Kidney (tissue), 14 donors: ENCODE measurements around the gene MACROD2. TPM values are rescaled to one million over a fixed set of nuclear protein-coding genes. Genes with fewer than 3 reads are reported as not detected.

Experiments used
- DNase-seq, 5 donors: peaks; one replicate each; pipeline ENCODE4 v3.0.0-alpha.2; 2013 to 2020
- FAIRE-seq: peaks from 2 replicates; lab custom pipeline; 2012; peaks lifted over from hg19 to GRCh38; lab: Jason Lieb, UNC
- H3K27ac ChIP-seq, 2 donors: one replicate each; pipeline ENCODE4 v1.7.0; 2013; ENCODE audit warnings: low read depth in 2 of 2, low read length in 2 of 2, inconsistent platforms in 1 of 2
- H3K27me3 ChIP-seq: one replicate; pipeline ENCODE4 v1.7.1; 2013; ENCODE audit warnings: low read length, inconsistent platforms; ENCODE audit not compliant: control insufficient read depth, insufficient read depth
- H3K36me3 ChIP-seq, 3 donors: one replicate each; pipeline versions ENCODE4 v1.7.0 to v1.7.1; 2013; ENCODE audit warnings: low read length in 3 of 3, control low read depth in 1 of 3, inconsistent platforms in 1 of 3; ENCODE audit not compliant: insufficient read depth in 3 of 3, control insufficient read depth in 2 of 3
- H3K4me1 ChIP-seq, 3 donors: one replicate each; pipeline versions ENCODE4 v1.7.0 to v1.7.1; 2013; ENCODE audit warnings: low read length in 3 of 3, inconsistent platforms in 1 of 3, low read depth in 1 of 3; ENCODE audit not compliant: control insufficient read depth in 2 of 3, insufficient read depth in 2 of 3
- H3K4me3 ChIP-seq, 3 donors: one replicate each; pipeline versions ENCODE4 v1.7.0 to v1.8.1; 2013; ENCODE audit warnings: low read length in 3 of 3, control low read depth in 1 of 3, inconsistent platforms in 1 of 3
- H3K9ac ChIP-seq, 3 donors: one replicate each; pipeline versions ENCODE4 v1.7.0 to v1.7.1; 2013; ENCODE audit warnings: low read length in 3 of 3, control low read depth in 1 of 3, inconsistent platforms in 1 of 3
- H3K9me3 ChIP-seq, 3 donors: one replicate each; pipeline versions ENCODE4 v1.7.0 to v1.7.1; 2013; ENCODE audit warnings: low read length in 3 of 3, control low read depth in 1 of 3, inconsistent platforms in 1 of 3; ENCODE audit not compliant: control insufficient read depth in 2 of 3, insufficient read depth in 1 of 3
- CTCF ChIP-seq: IDR thresholded peaks from 3 replicates; pipeline ENCODE4 v1.5.1; 2012; ENCODE audit warnings: mild to moderate bottlenecking, moderate library complexity, borderline replicate concordance; ENCODE audit not compliant: insufficient read depth; ENCODE audit errors: extremely low read depth
- intact Hi-C: fragments of 100-400 bp; cut with DNase I; formaldehyde crosslinking; loops from one replicate; pipeline ENCODE4 v1.11.1; 2022
- polyA plus RNA-seq: library from polyadenylated mRNA; stranded (reverse); fragments of 350-450 nt; fragmentation: Illumina TruSeq; extraction: RNeasy Lipid Tissue Mini Kit (QIAGEN cat#74804); gene quantifications from one replicate; pipeline ENCODE4 v1.2.3, GENCODE V29; 2014; ENCODE audit warnings: low read depth, low replicate concordance; ENCODE audit not compliant: insufficient read depth
- total RNA-seq: library from RNA; stranded (reverse); fragmentation: NEBNext Ultra II Directional; extraction: Animal tissue kit (Norgen Biotek cat#: 25700); gene quantifications from one replicate; pipeline ENCODE4 v1.2.1, GENCODE V29; 2021
- donor health status: control.
- donor health status: control.
- donor health status: control.
- donor health status: control.
- donor health status: control.
- donor health status: DM: yes; HTN: yes; CAD: no.
- donor health status: Normal renal cell carcinoma (clear cell type).

The MACROD2 gene
- total and polyA plus RNA-seq, 2 donors from 2014 or later: 3.0 to 10.0 TPM

DNA sequence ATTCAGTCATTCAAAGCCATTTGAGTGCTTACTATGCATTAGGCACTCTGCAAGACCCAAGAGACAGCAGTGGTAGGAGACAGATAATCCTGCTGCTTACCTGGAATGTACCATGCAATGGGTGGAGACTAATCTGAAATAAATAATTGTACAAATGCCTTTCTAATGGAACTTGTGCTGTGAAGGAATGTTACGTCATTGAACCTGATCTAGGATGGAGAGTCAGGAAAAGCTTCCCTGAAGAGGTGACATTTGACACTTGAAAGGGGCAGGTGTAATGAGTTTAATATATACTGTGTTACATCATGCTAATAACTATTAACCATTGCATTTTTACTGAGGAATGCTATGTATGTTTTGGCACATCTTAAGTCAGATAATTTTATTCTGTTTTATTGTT lies 833.1 kb downstream of the MACROD2 start:
- no peak overlapping the region for H3K4me3 ChIP-seq
- intact Hi-C loops: no loop called here
- H3K27me3 ChIP-seq: no peaks in the 10 kb centered on the region
- no peak overlapping the region for H3K27ac ChIP-seq
- TF ChIP-seq CTCF: no peak
- no peak overlapping the region for H3K9ac ChIP-seq
- H3K4me1 ChIP-seq: no peaks in the 10 kb centered on the region
- no peaks in the 10 kb centered on the region for H3K36me3 ChIP-seq
- no peaks in the 10 kb centered on the region for H3K9me3 ChIP-seq
- DNase-seq: no peak
- FAIRE-seq: no peak

- no peak overlapping the region for H3K9ac ChIP-seq
- intact Hi-C loops: no loop called here
- no peak for TF ChIP-seq CTCF
Observed at GRCh38 chr20:14829906-14830305, 834.6 kb downstream of the MACROD2 start.

DNA sequence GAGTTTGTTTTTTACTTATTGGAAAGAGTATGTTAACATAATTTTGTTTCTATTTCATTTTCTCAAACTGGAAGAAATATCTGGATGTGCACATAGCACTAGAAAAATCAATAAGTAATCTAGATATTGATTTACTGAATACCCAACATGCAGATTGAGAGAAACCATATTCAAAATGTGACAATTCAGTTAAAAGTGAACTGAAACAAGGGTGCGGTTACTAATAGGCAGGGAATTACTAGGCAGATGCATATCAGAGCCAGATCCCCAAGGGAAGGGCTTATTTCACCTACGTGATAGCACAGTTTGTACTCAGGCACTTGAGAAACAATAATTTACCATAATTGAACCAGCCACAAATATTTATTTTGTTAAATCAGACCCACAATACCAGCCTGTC lies 835.1 kb downstream of the MACROD2 start:
- Histone ChIP-seq H3K4me3 (no peak overlapping the region), H3K27me3 (no peaks in the 10 kb centered on the region), H3K9ac (no peak overlapping the region), H3K27ac (no peak overlapping the region), H3K36me3 (no peaks in the 10 kb centered on the region), H3K9me3 (no peaks in the 10 kb centered on the region), H3K4me1 (no peaks in the 10 kb centered on the region)
- no peak for DNase-seq
- TF ChIP-seq CTCF: no peak
- no peak for FAIRE-seq
- intact Hi-C loops: no loop called here

More at GRCh38 chr20:14829906-14830305, 834.6 kb downstream of the MACROD2 start:
- H3K4me1 ChIP-seq: no peaks in the 10 kb centered on the region
- H3K9me3 ChIP-seq: no peaks in the 10 kb centered on the region
- H3K4me3 ChIP-seq: no peak overlapping the region
- FAIRE-seq (no peak), DNase-seq (peak in 2 of 5 donors; percentile 36 to 51)
- no peak overlapping the region for H3K27ac ChIP-seq
- no peaks in the 10 kb centered on the region for H3K36me3 ChIP-seq
- H3K27me3 ChIP-seq: no peaks in the 10 kb centered on the region

GRCh38 chr20:14830899-14831298 lies 835.6 kb downstream of the MACROD2 start:
- Histone ChIP-seq H3K27ac (no peak overlapping the region), H3K27me3 (no peaks in the 10 kb centered on the region), H3K4me3 (no peak overlapping the region), H3K4me1 (no peaks in the 10 kb centered on the region), H3K36me3 (no peaks in the 10 kb centered on the region), H3K9me3 (no peaks in the 10 kb centered on the region), H3K9ac (no peak overlapping the region)
- FAIRE-seq (no peak), DNase-seq (no peak)
- intact Hi-C loops: no loop called here
- no peak for TF ChIP-seq CTCF
